ENCODE measurements around the gene ELL. TPM values are rescaled to one million over a fixed set of nuclear protein-coding genes. Genes with fewer than 3 reads are reported as not detected.
A peak's percentile ranks its signal among the peaks of the same experiment; 100 is the strongest.

Gene ELL
- total RNA-seq, 1 experiment from 2014 or later, result 18.6 TPM

DNA sequence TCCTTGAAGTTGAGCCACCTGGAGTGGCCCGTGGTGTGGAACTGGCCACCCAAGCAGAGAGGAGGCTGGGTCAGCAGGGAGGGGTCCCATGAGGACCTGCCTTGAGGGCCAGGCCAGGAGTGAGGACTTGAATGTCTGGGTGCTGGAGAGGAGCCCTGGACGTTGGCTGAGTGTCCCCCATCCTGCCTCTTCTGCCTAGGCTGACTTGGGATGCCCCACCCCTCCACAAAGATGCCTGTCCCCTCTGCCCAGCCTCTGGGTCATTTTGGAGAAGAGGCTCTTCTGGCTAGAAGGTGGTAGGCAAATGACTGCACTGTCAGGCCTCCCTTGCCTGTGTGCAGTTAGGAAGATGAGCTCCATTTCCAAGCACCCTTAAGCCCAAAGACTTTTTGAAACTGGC, 100.9 kb downstream of the ELL start:
- no TSS peak for BruUV-seq (replicated peaks)
- Histone ChIP-seq H3K4me1 (ENCODE audit: control insufficient read depth, insufficient read depth, low read length) (peaks cover 39% of the 10 kb centered on the region), H3K9me3 (ENCODE audit: control insufficient read depth, insufficient read depth, low read depth, low read length) (no peaks in the 10 kb centered on the region), H3K27ac (ENCODE audit: low read length) (peak overlapping the region; percentile 71), H3K36me3 (ENCODE audit: control insufficient read depth, insufficient read depth, low read length) (peaks cover 2% of the 10 kb centered on the region; the same call in 1 of the 2 replicates), H3K4me3 (ENCODE audit: low read depth in 2 of 2, low read length in 2 of 2) (peak overlapping the region; percentile 65 to 73), H3K27me3 (ENCODE audit: control insufficient read depth, insufficient read depth, low read length) (no peaks in the 10 kb centered on the region)
- ATAC-seq (no peak), DNase-seq (ENCODE audit: low read depth, low spot score) (no peak)
- in situ Hi-C loops (cut with HindIII; ENCODE audit: low pct_unique_long_range_greater_than_20kb, low sequenced_read_pairs) (no loop called here), intact Hi-C loops (cut with micrococcal nuclease; ENCODE audit: unreplicated experiment) (no loop called here)
- ChIA-PET POLR2A (interaction anchor here (0.5 kb wide), 2 partner anchors 141 to 283 kb away, joined by 4 to 13 read pairs; no protein-coding TSS in a partner anchor), CTCF (no interaction called here)
- TF ChIP-seq, protein P1, sequence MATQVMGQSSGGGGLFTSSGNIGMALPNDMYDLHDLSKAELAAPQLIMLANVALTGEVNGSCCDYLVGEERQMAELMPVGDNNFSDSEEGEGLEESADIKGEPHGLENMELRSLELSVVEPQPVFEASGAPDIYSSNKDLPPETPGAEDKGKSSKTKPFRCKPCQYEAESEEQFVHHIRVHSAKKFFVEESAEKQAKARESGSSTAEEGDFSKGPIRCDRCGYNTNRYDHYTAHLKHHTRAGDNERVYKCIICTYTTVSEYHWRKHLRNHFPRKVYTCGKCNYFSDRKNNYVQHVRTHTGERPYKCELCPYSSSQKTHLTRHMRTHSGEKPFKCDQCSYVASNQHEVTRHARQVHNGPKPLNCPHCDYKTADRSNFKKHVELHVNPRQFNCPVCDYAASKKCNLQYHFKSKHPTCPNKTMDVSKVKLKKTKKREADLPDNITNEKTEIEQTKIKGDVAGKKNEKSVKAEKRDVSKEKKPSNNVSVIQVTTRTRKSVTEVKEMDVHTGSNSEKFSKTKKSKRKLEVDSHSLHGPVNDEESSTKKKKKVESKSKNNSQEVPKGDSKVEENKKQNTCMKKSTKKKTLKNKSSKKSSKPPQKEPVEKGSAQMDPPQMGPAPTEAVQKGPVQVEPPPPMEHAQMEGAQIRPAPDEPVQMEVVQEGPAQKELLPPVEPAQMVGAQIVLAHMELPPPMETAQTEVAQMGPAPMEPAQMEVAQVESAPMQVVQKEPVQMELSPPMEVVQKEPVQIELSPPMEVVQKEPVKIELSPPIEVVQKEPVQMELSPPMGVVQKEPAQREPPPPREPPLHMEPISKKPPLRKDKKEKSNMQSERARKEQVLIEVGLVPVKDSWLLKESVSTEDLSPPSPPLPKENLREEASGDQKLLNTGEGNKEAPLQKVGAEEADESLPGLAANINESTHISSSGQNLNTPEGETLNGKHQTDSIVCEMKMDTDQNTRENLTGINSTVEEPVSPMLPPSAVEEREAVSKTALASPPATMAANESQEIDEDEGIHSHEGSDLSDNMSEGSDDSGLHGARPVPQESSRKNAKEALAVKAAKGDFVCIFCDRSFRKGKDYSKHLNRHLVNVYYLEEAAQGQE (IDR thresholded peaks at IDR 0.05; ENCODE audit: insufficient read depth in 1 of 2, low read depth in 2 of 2, low read length in 1 of 2), result no peak
- TF ChIP-seq TCF7L2 (IDR thresholded peaks at IDR 0.05; ENCODE audit: low read depth, low read length) (no peak), POLR2AphosphoS5 (IDR thresholded peaks at IDR 0.05; ENCODE audit: low read depth, low read length) (no peak), SIN3A (IDR thresholded peaks at IDR 0.05; ENCODE audit: borderline replicate concordance, insufficient read depth, low read depth, low read length) (no peak)
- TF ChIP-seq, protein P2, sequence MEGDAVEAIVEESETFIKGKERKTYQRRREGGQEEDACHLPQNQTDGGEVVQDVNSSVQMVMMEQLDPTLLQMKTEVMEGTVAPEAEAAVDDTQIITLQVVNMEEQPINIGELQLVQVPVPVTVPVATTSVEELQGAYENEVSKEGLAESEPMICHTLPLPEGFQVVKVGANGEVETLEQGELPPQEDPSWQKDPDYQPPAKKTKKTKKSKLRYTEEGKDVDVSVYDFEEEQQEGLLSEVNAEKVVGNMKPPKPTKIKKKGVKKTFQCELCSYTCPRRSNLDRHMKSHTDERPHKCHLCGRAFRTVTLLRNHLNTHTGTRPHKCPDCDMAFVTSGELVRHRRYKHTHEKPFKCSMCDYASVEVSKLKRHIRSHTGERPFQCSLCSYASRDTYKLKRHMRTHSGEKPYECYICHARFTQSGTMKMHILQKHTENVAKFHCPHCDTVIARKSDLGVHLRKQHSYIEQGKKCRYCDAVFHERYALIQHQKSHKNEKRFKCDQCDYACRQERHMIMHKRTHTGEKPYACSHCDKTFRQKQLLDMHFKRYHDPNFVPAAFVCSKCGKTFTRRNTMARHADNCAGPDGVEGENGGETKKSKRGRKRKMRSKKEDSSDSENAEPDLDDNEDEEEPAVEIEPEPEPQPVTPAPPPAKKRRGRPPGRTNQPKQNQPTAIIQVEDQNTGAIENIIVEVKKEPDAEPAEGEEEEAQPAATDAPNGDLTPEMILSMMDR (IDR thresholded peaks at IDR 0.05), result no peak

DNA sequence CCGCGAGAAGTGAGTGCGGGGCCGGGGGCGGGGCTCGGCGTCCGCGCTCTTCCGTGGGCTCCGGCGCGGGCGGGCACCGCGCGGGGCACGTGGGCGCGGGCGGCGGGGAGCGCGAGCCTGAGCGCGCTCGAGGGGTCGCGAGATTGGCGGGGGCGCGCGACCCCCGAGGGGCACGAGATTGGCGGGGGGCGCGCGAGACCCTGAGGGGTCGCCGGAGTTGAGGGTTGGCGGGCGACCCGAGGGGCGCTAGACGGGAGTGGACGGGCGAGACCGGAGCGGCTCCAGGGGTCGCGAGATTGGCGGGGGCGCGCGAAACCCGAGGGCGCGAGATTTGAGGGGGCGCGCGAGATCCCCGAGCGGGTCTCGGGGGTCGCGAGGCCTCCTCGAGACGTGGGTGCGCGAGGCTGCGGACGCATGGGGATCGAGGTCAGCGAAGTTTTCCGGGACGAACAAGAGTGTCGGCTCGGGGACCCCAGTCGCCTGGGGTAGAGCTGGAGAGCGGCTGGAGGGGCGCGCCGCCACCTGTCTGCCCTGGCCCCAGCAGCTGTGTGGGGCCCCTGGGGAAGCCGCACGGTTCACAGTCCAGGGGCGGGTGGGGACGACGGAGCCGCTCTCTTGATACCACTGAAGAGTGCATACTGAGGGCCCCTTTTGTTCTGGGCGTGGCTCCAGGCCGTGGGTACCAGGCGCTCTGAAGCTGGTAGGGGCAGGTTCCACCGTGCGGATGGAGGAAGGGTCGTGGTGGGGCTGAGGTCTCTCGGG, 102.0 kb downstream of the ELL start:
- no peak for TF ChIP-seq POLR2AphosphoS5 (IDR thresholded peaks at IDR 0.05; ENCODE audit: low read depth, low read length)
- TF ChIP-seq, protein P2 (IDR thresholded peaks at IDR 0.05), result no peak
- no peak for TF ChIP-seq TCF7L2 (IDR thresholded peaks at IDR 0.05; ENCODE audit: low read depth, low read length)
- no peak; the same call in 1 of the 2 replicates for TF ChIP-seq SIN3A (IDR thresholded peaks at IDR 0.05; ENCODE audit: borderline replicate concordance, insufficient read depth, low read depth, low read length)
- TF ChIP-seq, protein P1 (IDR thresholded peaks at IDR 0.05; ENCODE audit: insufficient read depth in 1 of 2, low read depth in 2 of 2, low read length in 1 of 2), result no peak
- DNase-seq (ENCODE audit: low read depth, low spot score) (no peak), ATAC-seq (peak; percentile 4; the same call in 1 of the 2 replicates)
- peaks cover 40% of the 10 kb centered on the region for H3K4me1 ChIP-seq (ENCODE audit: control insufficient read depth, insufficient read depth, low read length)
- intact Hi-C loops (cut with micrococcal nuclease; ENCODE audit: unreplicated experiment) (no loop called here), in situ Hi-C loops (cut with HindIII; ENCODE audit: low pct_unique_long_range_greater_than_20kb, low sequenced_read_pairs) (no loop called here)
- H3K27me3 ChIP-seq (ENCODE audit: control insufficient read depth, insufficient read depth, low read length), result no peaks in the 10 kb centered on the region
- H3K9me3 ChIP-seq (ENCODE audit: control insufficient read depth, insufficient read depth, low read depth, low read length), result no peaks in the 10 kb centered on the region
- CTCF ChIA-PET, result interaction anchor here (0.6 kb wide), 1 partner anchor 214 kb away, joined by 4 read pairs; no protein-coding TSS in a partner anchor
- no TSS peak for BruUV-seq (replicated peaks)
- H3K36me3 ChIP-seq (ENCODE audit: control insufficient read depth, insufficient read depth, low read length), result peaks cover 2% of the 10 kb centered on the region; the same call in 1 of the 2 replicates
- peak overlapping the region; percentile 71 for H3K27ac ChIP-seq (ENCODE audit: low read length)
- POLR2A ChIA-PET, result interaction anchor here (1.2 kb wide), 1 partner anchor 9 kb away, joined by 5 read pairs; no protein-coding TSS in a partner anchor
- peak overlapping the region; percentile 65 to 73 for H3K4me3 ChIP-seq (ENCODE audit: low read depth in 2 of 2, low read length in 2 of 2)
